GM21529 (cell line): ENCODE measurements around the gene PCP4L1.
"Not testable (repeated sequence)": the region's sequence is repeated elsewhere in the genome, so short reads cannot be mapped to it uniquely, and the experiment has no call there.

Experiments used
- ATAC-seq: cut with Tn5 transposase; IDR thresholded peaks from one replicate; pipeline ENCODE4 v1.9.1; 2021; ENCODE audit not compliant: unreplicated experiment

Gene PCP4L1

GRCh38 chr1:161258439-161259344 lies at the start of gene PCP4L1:
TSS of gene PCP4L1 (plus strand) at chr1:161258745. CDS start at chr1:161258975, 230 bp downstream.
- ATAC-seq: peak; percentile 75

DNA sequence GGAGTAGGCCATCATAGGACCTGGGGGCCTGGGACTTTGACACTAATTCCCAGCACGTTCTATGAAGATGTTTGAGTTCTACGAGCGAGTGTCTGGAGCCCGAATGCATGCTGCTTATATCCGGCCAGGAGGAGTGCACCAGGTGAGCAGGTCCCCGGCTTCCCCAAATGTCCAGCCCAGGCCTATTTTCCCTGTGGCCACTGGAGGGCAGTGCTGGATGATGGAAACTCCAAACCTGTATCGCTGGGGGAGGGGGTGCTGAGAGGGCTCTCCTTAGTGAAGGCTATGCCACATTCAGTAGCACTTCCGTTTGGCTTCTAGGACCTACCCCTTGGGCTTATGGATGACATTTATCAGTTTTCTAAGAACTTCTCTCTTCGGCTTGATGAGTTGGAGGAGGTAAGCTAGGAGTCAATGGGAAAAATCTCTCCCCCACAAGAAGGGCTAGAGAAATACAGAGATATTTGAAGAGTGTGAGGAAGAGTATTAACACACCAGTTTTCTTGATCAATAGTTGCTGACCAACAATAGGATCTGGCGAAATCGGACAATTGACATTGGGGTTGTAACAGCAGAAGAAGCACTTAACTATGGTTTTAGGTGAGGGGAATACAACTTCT lies 48.6 kb upstream of the PCP4L1 start:
- no peak for ATAC-seq

DNA sequence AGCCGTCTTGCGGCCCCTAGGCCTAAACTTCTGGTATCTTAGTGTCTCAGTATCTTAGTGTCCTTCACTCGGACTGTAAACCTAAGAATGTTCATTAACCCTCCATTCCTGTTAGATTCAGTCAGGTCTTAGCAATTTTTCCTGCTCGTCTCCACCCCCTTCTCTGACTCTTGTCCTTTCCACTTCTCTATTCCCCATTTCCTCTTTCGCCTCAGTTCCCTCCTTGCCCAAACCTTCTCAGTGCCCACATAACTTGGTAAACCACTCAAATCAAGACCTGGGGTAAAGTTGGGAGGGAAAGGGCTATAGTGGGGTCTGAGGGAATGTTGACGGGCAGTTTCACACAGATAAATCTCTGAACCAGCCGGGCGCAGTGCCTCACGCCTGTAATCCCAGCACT lies 44.2 kb upstream of the PCP4L1 start:
- no peak for ATAC-seq

DNA sequence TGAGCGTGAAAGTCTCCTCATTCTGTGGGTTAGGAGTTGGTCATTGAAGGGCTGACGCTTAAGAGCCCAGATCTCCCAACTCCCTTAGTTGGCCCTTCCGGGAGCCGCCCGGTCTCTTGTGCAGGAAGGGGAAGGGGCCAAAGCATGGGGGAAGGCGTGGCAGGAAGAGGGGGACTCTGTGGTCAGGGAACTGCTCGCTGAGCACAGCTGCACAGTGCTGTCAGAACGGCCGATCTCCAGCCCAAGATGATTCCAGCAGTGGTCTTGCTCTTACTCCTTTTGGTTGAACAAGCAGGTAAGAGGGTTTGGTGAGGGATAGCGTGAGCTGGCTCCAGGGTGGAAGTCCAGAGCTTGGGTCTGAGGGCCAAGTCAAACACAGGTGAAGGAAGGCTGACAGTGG lies 43.5 kb upstream of the PCP4L1 start, which contains the start of gene FCER1G:
Gene FCER1G (plus strand): TSS at position 220 of the 400 bp plus-strand sequence. CDS start 27 bp downstream, at position 247.
- ATAC-seq: no peak

DNA sequence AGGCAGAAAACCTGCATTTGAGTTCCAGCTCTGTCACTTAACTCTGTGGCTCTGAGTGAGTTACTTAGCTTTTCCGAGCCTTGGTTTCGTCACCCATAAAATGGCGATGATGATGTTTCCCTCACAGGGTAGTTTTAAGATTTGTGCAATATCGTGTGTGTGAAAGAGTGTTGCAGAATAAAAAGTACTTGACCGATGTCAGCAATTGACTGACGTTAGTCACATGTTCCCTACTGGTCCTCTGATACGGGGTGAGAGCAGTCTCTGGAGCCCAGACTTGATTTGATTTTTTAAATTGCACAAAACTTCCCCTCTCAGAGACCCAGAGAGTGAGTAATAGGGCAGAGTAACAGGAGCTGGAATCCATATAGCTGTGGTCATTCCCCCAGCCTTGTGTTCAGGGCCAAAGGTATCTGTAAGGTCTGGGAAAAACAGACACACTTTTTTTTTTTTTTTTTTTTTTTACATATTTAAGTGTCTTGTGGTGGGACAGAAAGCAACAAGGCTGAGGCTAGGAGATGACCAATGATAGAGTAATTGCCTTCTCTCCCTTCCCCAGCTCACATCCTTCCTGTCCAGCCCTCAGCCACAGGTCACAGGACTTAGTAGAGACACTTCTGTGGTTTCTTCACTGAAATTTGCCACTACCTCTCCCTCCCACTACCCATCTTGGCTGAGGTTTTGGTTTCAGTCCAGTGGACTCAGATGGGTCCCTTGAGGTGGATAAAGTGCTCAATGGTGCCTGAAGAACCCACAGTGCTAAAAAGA lies 41.4 kb upstream of the PCP4L1 start:
- ATAC-seq: peak; percentile 92

DNA sequence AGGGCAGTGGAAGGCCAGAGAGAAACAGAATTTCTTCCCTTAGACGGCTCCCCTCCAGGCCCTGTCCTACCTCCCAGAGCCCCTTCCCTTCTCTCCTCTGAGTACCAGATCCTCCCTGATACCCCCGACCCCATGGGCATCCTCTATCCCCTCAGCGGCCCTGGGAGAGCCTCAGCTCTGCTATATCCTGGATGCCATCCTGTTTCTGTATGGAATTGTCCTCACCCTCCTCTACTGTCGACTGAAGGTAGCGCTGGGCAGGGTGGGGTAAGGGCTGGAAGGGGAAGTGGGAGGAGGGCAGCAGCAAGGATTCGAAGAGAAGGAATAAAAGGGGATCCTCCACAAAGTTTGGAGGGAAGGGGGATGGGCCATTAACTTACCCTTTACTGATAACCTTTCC lies 40.7 kb upstream of the PCP4L1 start:
- ATAC-seq: no peak

DNA sequence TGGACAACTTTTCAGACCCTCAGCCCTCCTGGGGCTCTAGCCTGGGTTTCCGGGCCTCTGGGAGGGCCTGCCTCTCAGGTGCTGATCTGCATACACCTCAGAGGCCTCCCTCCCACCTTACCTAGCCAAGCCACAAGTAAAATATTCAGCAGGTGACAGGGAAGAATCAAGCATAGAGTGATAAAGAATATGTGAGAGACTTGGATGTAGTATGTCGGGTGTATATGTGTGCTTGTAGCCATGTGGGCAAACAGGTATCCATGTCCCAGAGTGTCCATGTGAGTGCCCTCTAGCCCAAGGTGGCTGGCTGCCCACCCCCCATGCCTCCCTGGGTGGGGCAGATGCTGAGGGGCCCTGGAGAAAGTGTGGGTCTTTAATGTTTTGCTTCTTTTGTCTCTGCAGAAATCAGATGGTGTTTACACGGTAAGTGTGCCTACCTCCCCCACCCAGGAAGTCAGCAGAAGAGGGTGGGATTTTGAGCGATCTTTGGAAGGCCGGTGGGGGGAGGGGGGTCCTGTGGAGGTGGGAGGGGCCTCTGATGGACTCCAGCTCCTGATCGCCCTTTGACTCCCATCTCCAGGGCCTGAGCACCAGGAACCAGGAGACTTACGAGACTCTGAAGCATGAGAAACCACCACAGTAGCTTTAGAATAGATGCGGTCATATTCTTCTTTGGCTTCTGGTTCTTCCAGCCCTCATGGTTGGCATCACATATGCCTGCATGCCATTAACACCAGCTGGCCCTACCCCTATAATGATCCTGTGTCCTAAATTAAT lies 40.1 kb upstream of the PCP4L1 start:
- ATAC-seq: no peak

- no peak for ATAC-seq
Observed at GRCh38 chr1:161219078-161219892, 39.3 kb upstream of the PCP4L1 start.

DNA sequence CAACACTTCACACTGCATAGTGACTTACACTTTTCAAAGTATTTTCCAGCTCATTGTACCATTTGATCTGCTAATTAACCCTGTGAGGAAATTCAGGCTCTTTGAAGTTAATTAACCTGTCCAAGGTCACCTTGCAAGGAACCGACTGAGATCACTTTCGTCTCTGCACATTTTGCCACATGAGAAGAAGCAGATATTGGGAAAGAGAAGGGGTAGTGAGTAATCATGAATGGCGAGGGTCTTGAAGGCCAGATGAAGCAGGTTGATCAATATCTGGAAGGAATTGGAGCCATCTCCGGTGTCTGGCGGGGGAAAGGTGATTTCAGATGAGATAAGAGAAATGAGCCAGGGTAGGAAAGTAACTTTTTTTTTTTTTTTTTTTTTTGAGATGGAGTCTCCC lies 38.5 kb upstream of the PCP4L1 start:
- no peak for ATAC-seq

DNA sequence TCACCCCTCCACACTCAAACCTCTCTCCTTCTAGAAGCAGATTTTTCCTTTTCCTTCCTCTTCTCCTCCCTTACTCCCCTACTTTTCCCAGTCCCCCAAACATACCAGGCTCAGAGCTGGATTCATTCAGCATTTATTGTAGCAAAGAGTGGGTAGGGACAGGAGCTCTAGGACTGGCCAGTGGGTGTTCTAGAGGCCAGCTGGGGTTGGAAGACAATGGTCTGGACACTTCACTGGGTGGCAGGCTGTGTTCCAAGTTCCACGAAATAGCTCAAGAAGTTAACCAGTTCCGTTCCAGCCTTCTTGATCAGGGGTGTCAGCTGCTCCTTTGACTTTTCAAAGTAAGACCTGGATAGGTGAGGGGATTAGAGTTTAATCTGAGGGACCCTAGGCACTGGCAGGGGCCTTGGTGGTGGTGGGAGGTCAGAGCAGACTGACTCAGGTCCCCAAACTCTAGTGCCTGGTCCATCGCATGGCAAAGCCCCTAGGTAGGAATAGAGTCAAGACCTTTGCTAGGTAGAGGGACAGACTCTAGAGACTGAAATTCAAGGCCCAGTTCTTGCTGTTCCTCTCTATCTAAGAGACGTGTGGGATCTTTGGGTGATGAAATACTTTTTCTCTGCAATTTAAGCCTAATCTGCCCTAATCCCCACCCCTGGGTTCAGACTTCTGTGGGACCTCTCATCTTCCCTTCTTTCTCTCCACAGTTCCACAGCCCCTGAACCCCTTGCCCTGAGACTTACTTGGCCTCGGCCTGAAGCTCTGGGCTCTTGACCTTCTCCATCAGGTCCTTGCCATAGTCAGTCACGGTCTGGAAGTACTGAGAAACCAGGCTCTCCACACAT lies 36.1 kb upstream of the PCP4L1 start:
- no peak for ATAC-seq

- ATAC-seq: no peak
Observed at GRCh38 chr1:161223805-161224694, 34.5 kb upstream of the PCP4L1 start.

DNA sequence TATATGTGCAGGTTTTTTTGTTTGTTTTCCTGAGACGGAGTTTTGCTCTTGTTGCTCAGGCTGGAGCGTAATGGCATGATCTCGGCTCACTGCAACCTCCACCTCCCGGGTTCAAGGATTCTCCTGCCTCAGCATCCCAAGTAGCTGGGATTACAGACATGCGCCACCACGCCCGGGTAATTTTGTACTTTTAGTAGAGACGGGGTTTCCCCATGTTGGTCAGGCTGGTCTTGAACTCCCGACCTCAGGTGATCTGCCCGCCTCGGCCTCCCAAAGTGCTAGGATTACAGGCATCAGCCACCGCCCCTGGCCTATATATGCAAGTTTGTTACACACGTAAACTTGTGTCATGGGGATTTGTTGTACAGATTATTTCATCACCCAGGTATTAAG lies 33.9 kb upstream of the PCP4L1 start:
- ATAC-seq: not testable (repeated sequence)

- no peak for ATAC-seq
Observed at GRCh38 chr1:161225178-161225533, 33.4 kb upstream of the PCP4L1 start.

DNA sequence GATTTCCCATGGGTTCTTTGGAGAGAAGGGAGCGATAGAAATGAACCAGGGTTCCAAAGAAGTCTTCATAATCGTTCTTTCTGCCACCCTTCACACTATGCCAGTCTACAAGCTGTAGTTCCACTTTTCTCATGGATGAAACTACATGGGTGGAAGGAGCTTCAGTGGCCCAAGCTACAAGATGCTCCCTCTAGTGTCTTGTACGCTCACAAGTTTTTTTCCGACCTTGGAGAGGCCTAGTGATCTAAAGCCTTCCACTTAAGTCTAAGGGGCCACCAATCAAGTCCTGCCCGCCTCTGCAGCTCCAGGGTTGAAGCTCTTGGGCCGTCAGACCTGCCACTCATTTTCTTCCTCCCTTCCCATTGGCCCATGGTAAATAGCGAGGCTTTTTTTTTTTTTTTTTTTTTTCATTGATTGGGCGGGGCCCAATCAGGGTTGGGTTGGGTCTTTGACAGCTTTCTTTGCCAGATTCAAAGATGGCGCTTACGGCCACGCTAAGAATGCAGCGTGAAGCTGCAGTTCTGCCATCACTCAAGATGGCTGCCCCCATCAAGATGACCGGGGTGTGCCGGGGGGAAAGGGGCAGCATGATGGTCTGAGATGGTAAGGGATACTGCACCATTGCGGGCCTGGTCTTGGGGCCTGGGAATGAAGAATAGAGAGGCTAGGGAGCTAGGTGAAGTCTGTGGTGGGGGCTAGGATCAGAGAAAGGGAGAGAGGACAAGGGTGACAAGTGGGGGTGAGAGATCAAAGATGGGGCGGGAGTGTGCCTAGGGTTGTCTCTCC lies 32.8 kb upstream of the PCP4L1 start, which contains the start of gene TOMM40L:
Gene TOMM40L (plus strand): TSS at position 527 of the 786 bp plus-strand sequence. CDS start 430 bp downstream, outside the sequence.
- peak; percentile 94 for ATAC-seq

DNA sequence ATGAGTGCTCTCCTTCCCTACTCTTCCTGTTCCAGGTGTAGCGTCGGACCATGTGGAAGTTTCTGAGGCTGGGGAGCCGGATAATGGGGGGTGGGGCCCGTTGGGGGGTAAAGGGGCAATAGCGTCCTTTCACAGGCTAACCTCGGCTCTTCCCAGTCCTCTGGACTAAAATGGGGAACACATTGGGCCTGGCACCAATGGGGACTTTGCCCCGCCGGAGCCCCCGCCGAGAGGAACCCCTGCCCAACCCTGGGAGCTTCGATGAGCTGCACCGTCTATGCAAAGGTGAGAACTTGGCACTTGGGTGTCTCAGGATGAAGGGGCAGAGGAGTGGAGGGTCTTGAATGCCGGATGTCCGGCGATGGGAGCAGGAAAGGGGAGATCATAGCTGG lies 32.2 kb upstream of the PCP4L1 start:
- ATAC-seq: no peak

GRCh38 chr1:161226759-161227158 lies 31.8 kb upstream of the PCP4L1 start:
- no peak for ATAC-seq

GRCh38 chr1:161227196-161227871 lies 31.2 kb upstream of the PCP4L1 start:
- ATAC-seq: peak; percentile 40
